NT2/D1 (cell line): ENCODE data around the gene ZNF560.

Source experiments
- DNase-seq: peaks from one replicate; pipeline ENCODE4 v3.0.0-alpha.2; 2011; ENCODE audit warnings: low read depth, low spot score
- H3K27me3 ChIP-seq: 2 replicates; pipeline ENCODE4 v1.6.0; 2011; ENCODE audit warnings: mild to moderate bottlenecking; ENCODE audit not compliant: insufficient read length, insufficient read depth
- H3K36me3 ChIP-seq: 2 replicates; pipeline ENCODE4 v1.6.1; 2011; ENCODE audit warnings: mild to moderate bottlenecking, low read length, mixed read lengths; ENCODE audit not compliant: insufficient read depth, insufficient read length
- H3K4me1 ChIP-seq: 2 replicates; pipeline ENCODE4 v1.5.1; 2011; ENCODE audit not compliant: insufficient read depth, insufficient read length
- H3K4me3 ChIP-seq: 2 replicates; pipeline ENCODE4 v1.5.1; 2011; ENCODE audit warnings: low read depth; ENCODE audit not compliant: insufficient read length
- H3K9ac ChIP-seq: 2 replicates; pipeline ENCODE4 v1.6.0; 2011; ENCODE audit warnings: low read depth; ENCODE audit not compliant: insufficient read length
- H3K9me3 ChIP-seq: 2 replicates; pipeline ENCODE4 v1.5.1; 2011; ENCODE audit warnings: mild to moderate bottlenecking, low read length; ENCODE audit not compliant: insufficient read depth
- SUZ12 ChIP-seq: IDR thresholded peaks from 2 replicates; pipeline ENCODE4 v1.6.1; 2011; ENCODE audit not compliant: insufficient read length, insufficient read depth; ENCODE audit errors: extremely low read depth
- YY1 ChIP-seq: IDR thresholded peaks from 2 replicates; pipeline ENCODE4 v1.6.1; 2011; ENCODE audit not compliant: insufficient read length, insufficient read depth
- ZNF274 ChIP-seq: IDR thresholded peaks from 2 replicates; pipeline ENCODE4 v1.6.1; 2011; ENCODE audit warnings: mild to moderate bottlenecking, low read depth, low read length

Gene ZNF560

DNA sequence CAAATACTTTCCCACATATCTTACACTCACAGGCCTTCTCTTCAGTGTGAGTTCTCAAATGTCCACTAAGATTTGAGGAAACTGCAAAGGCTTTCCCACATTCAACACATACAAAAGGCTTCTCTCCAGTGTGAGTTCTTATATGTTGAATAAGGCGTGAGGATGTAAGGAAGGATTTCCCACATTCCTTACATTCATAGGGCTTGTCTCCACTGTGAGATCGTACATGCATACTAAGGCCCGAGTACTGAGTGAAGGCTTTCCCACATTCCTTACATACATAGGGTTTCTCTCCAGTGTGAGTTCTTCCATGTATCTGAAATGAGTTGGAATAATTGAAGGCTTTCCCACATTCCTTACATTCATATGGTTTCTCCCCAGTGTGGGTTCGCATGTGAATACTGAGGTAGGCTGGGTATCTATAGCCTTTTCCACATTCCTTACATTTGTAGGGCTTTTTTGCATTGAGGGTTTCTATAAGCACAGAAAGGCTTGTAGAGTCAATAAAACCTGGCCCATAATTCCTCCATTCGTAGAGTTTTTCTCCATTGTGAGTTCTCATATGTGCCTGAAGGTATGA, 30.4 kb upstream of the ZNF560 start:
- Histone ChIP-seq H3K36me3 (peaks cover 87% of the 10 kb centered on the region), H3K27me3 (no peaks in the 10 kb centered on the region), H3K9ac (no peak overlapping the region), H3K4me1 (no peaks in the 10 kb centered on the region), H3K9me3 (peaks cover 99% of the 10 kb centered on the region), H3K4me3 (no peak overlapping the region)
- no peak for DNase-seq
- peak; percentile 94 for TF ChIP-seq ZNF274
- no peak for TF ChIP-seq YY1

DNA sequence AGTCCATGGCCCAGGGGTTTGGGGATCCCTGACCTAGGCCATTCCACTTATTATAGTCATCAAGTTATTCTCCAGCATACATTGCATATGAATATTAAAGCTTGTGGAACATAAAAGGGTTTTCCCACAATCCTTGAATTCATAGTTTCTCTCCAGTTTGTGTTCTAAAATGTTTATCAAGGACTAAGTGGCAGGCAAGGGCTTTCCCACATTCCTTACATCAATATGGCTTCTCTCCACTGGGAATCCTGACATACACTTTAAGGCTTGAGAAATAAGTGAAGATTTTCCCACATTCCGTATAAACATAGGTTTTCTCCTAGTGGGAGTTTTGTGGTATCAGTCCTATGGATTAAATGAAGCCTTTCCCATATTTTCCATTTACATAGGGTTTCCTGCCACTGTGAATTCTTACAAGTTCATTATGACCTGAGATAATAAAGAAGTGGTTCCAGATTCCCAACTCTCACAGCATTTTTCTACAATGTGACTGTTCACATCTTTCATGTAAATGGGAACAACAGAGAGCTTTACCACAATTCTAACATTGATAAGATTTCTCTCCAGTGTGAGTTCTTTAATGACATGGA, 25.6 kb upstream of the ZNF560 start:
- Histone ChIP-seq H3K9ac (no peak overlapping the region), H3K9me3 (peaks cover 82% of the 10 kb centered on the region), H3K4me1 (no peaks in the 10 kb centered on the region), H3K36me3 (peaks cover 50% of the 10 kb centered on the region), H3K4me3 (no peak overlapping the region), H3K27me3 (no peaks in the 10 kb centered on the region)
- DNase-seq, result no peak
- TF ChIP-seq SUZ12 (no peak), YY1 (no peak), ZNF274 (no peak)

DNA sequence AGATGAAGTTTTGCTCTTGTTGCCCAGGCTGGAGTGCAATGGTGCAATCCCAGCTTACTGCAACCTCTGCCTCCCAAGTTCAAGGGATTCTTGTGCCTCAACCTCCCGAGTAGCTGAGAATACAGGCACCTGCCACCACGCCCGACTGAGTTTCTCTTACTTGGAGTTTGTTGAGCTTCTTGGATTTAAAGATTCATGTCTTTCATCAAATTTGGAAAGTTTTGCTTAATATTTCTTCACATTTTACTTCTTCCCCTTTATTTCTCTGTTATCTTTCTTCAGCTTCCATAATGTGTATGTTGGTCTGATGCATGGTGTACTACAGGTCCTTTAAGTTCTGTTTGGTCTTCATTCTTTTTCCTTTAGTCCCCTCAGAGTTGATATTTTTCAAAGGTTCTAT, 8.9 kb upstream of the ZNF560 start:
- no peak overlapping the region for H3K4me3 ChIP-seq
- H3K27me3 ChIP-seq, result no peaks in the 10 kb centered on the region
- no peak overlapping the region for H3K9ac ChIP-seq
- no peaks in the 10 kb centered on the region for H3K36me3 ChIP-seq
- TF ChIP-seq SUZ12 (no peak), ZNF274 (no peak), YY1 (no peak)
- no peaks in the 10 kb centered on the region for H3K4me1 ChIP-seq
- no peak for DNase-seq
- H3K9me3 ChIP-seq, result peaks cover 34% of the 10 kb centered on the region

- Histone ChIP-seq H3K9me3 (peaks cover 38% of the 10 kb centered on the region), H3K36me3 (peaks cover 17% of the 10 kb centered on the region), H3K4me3 (no peak overlapping the region), H3K27me3 (no peaks in the 10 kb centered on the region), H3K9ac (no peak overlapping the region), H3K4me1 (no peaks in the 10 kb centered on the region)
- no peak for DNase-seq
- TF ChIP-seq ZNF274, result no peak
- no peak for TF ChIP-seq SUZ12
- no peak for TF ChIP-seq YY1
Measured at GRCh38 chr19:9500796-9501195, 2.4 kb upstream of the ZNF560 start.

DNA sequence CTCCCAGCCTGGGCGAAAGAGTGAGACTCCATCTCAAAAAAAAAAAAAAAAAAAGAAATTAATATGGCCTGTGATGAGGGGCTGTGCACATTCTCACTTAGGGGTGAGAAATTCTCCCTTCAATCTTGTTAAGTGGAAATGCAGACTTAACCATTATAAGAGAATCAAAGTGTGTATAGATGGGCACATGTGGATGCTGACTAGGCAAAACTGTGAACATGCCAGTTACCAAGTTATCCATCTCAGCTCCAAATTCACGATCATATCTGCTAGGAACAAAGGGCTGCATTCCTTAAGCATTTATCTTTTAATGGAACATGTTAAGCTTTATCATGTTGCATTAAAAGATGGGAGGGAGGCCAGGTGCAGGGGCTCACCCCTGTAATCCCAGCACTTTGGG, 4.3 kb downstream of the ZNF560 start:
- Histone ChIP-seq H3K4me3 (no peak overlapping the region), H3K9ac (no peak overlapping the region), H3K9me3 (peaks cover 82% of the 10 kb centered on the region), H3K36me3 (peaks cover 80% of the 10 kb centered on the region), H3K4me1 (no peaks in the 10 kb centered on the region), H3K27me3 (no peaks in the 10 kb centered on the region)
- no peak for TF ChIP-seq ZNF274
- no peak for TF ChIP-seq SUZ12
- no peak for TF ChIP-seq YY1
- DNase-seq, result no peak

DNA sequence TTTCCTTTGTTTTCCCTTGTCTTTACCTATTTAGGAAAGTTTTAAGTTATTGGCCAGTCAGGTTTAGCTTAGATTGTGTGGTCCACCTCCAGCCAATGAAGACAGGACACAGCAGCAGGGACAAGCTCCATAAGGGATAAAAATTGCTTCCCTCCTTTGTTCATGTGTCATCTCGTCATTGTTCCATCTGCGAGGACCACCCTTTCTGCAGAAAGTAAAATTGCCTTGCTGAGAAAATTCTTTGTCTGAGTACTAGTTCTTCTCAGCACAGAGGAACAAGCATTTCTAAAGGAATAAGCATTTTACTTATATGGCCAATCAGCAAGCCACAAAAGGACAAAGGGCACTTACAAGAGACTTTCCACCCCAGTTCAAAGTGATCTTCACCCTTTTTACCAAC, 11.4 kb downstream of the ZNF560 start:
- DNase-seq, result no peak
- Histone ChIP-seq H3K36me3 (peaks cover 60% of the 10 kb centered on the region), H3K4me3 (no peak overlapping the region), H3K27me3 (no peaks in the 10 kb centered on the region), H3K9me3 (peaks cover 90% of the 10 kb centered on the region), H3K9ac (no peak overlapping the region), H3K4me1 (no peaks in the 10 kb centered on the region)
- TF ChIP-seq ZNF274, result no peak
- TF ChIP-seq SUZ12, result no peak
- no peak for TF ChIP-seq YY1

- Histone ChIP-seq H3K27me3 (no peaks in the 10 kb centered on the region), H3K9me3 (peaks cover 81% of the 10 kb centered on the region), H3K4me3 (no peak overlapping the region), H3K9ac (no peak overlapping the region), H3K4me1 (no peaks in the 10 kb centered on the region), H3K36me3 (peaks cover 42% of the 10 kb centered on the region)
- no peak for TF ChIP-seq SUZ12
- TF ChIP-seq YY1, result no peak
- no peak for TF ChIP-seq ZNF274
- DNase-seq, result no peak
Measured at GRCh38 chr19:9485140-9485539, 13.3 kb downstream of the ZNF560 start.

DNA sequence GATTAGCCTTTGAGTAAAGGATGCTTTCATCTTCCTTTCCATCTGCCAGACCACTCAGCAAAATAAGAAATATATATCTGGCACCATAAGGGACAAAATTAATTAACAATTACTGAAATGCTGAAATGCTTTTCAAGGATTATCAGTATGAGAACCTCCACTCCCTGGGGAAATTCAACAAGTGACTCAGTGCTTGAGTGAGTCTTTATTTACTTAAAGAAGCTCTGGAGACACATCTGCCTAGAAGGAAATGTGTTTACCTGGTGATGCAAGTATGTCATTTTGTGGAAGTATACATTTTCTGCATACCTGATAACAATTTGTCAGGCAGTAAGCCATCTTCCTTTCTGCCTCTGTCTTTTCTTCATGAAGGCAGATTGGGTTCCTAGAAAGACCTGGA, 23.4 kb downstream of the ZNF560 start:
- no peaks in the 10 kb centered on the region for H3K27me3 ChIP-seq
- no peaks in the 10 kb centered on the region for H3K4me1 ChIP-seq
- peaks cover 100% of the 10 kb centered on the region for H3K9me3 ChIP-seq
- H3K9ac ChIP-seq, result no peak overlapping the region
- H3K4me3 ChIP-seq, result no peak overlapping the region
- H3K36me3 ChIP-seq, result peaks cover 81% of the 10 kb centered on the region
- TF ChIP-seq YY1 (no peak), ZNF274 (no peak), SUZ12 (no peak)
- DNase-seq, result no peak
